ENCODE data around the gene GPR34. TPM values are rescaled to one million over a fixed set of nuclear protein-coding genes. Genes with fewer than 3 reads are reported as not detected.

Gene GPR34
- total RNA-seq, 2 experiments from 2014 or later = not detected

DNA sequence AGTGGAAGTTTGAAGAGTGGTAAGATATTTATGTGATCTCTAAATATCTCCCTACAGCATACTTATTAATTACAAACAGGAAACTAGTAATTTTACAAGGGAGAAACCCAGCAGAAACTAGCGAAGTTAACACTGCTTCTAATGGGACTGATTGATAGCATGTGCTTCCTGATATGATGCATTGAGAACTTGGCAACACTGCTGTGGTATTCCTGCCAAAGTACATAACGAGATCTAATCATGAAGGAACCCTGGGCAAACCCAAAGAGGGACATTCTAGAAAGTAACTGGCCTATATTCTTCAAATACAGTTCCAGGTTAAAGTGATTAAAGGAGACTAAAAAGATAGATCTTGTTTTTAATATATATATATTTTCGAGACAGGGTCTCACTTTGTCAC lies 4.6 kb upstream of the GPR34 start:
- ChIA-PET POLR2A (no interaction called here), CTCF (no interaction called here)

GRCh38 chrX:41684940-41685339 lies 3.8 kb upstream of the GPR34 start:
- TF ChIP-seq CTCF (IDR thresholded peaks at IDR 0.05) = no peak
- Histone ChIP-seq H3K9me3 (ENCODE audit: control insufficient read depth in 1 of 2, insufficient read depth in 1 of 2, low read length in 2 of 2) (no peaks in the 10 kb centered on the region), H3K36me3 (ENCODE audit: insufficient read depth, low read length) (peaks cover 2% of the 10 kb centered on the region), H3K27me3 (ENCODE audit: control insufficient read depth in 1 of 2, insufficient read depth in 2 of 2, low read length in 2 of 2) (no peaks in the 10 kb centered on the region), H3K27ac (ENCODE audit: low read depth in 1 of 2, low read length in 2 of 2) (no peak overlapping the region), H3K4me1 (ENCODE audit: insufficient read depth, low read length) (no peaks in the 10 kb centered on the region), H3K4me3 (ENCODE audit: low read length) (no peak overlapping the region)
- POLR2A ChIA-PET = no interaction called here
- H3K36me3 Mint-ChIP-seq (ENCODE audit: low read depth) = peaks cover 3% of the 10 kb centered on the region
- peaks cover 14% of the 10 kb centered on the region for H3K4me1 Mint-ChIP-seq (ENCODE audit: low read depth)
- H3K27ac Mint-ChIP-seq = no peak overlapping the region
- CTCF ChIA-PET = no interaction called here
- no peaks in the 10 kb centered on the region for H3K9me3 Mint-ChIP-seq
- intact Hi-C loops (cut with DNase I, micrococcal nuclease) = no loop called here
- no peak overlapping the region for H3K4me3 Mint-ChIP-seq
- DNase-seq = no peak
- ATAC-seq (ENCODE audit: poor library complexity) = no peak
- H3K27me3 Mint-ChIP-seq = no peaks in the 10 kb centered on the region

More for the DNA sequence above, 4.6 kb upstream of the GPR34 start:
- H3K4me1 ChIP-seq (ENCODE audit: insufficient read depth, low read length) = no peaks in the 10 kb centered on the region
- H3K4me3 Mint-ChIP-seq = no peak overlapping the region
- no peaks in the 10 kb centered on the region for H3K9me3 Mint-ChIP-seq
- H3K27me3 Mint-ChIP-seq = no peaks in the 10 kb centered on the region
- intact Hi-C loops (cut with DNase I, micrococcal nuclease) = no loop called here
- DNase-seq = no peak
- no peak for ATAC-seq (ENCODE audit: poor library complexity)
- H3K4me3 ChIP-seq (ENCODE audit: low read length) = no peak overlapping the region
- no peak overlapping the region for H3K27ac ChIP-seq (ENCODE audit: low read depth in 1 of 2, low read length in 2 of 2)
- no peak overlapping the region for H3K27ac Mint-ChIP-seq
- no peaks in the 10 kb centered on the region for H3K9me3 ChIP-seq (ENCODE audit: control insufficient read depth in 1 of 2, insufficient read depth in 1 of 2, low read length in 2 of 2)
- no peaks in the 10 kb centered on the region for H3K27me3 ChIP-seq (ENCODE audit: control insufficient read depth in 1 of 2, insufficient read depth in 2 of 2, low read length in 2 of 2)
- peaks cover 2% of the 10 kb centered on the region for H3K36me3 ChIP-seq (ENCODE audit: insufficient read depth, low read length)
- TF ChIP-seq CTCF (IDR thresholded peaks at IDR 0.05) = no peak
- H3K36me3 Mint-ChIP-seq (ENCODE audit: low read depth) = peaks cover 5% of the 10 kb centered on the region
- H3K4me1 Mint-ChIP-seq (ENCODE audit: low read depth) = peaks cover 10% of the 10 kb centered on the region

- Mint-ChIP-seq H3K27ac (no peak overlapping the region), H3K4me1 (ENCODE audit: low read depth) (peaks cover 15% of the 10 kb centered on the region), H3K4me3 (no peak overlapping the region), H3K27me3 (no peaks in the 10 kb centered on the region), H3K9me3 (no peaks in the 10 kb centered on the region), H3K36me3 (ENCODE audit: low read depth) (no peaks in the 10 kb centered on the region)
- TF ChIP-seq CTCF (IDR thresholded peaks at IDR 0.05) = no peak
- ChIA-PET POLR2A (no interaction called here), CTCF (interaction anchor here (0.6 to 0.7 kb wide), 2 partner anchors 13 to 1121 kb away, joined by 3 read pairs; no protein-coding TSS in a partner anchor)
- DNase-seq (no peak), ATAC-seq (ENCODE audit: poor library complexity) (no peak)
- Histone ChIP-seq H3K36me3 (ENCODE audit: insufficient read depth, low read length) (peaks cover 2% of the 10 kb centered on the region), H3K27ac (ENCODE audit: low read depth in 1 of 2, low read length in 2 of 2) (no peak overlapping the region), H3K4me1 (ENCODE audit: insufficient read depth, low read length) (no peaks in the 10 kb centered on the region), H3K4me3 (ENCODE audit: low read length) (no peak overlapping the region), H3K27me3 (ENCODE audit: control insufficient read depth in 1 of 2, insufficient read depth in 2 of 2, low read length in 2 of 2) (no peaks in the 10 kb centered on the region), H3K9me3 (ENCODE audit: control insufficient read depth in 1 of 2, insufficient read depth in 1 of 2, low read length in 2 of 2) (no peaks in the 10 kb centered on the region)
- intact Hi-C loops (cut with DNase I, micrococcal nuclease) = no loop called here
Observed at GRCh38 chrX:41686788-41687187, 2.0 kb upstream of the GPR34 start.
